SH-SY5Y (cell line): ENCODE results near the gene LAMA3.

ENCODE experiments used
- GATA2 ChIP-seq: IDR thresholded peaks from 2 replicates; pipeline ENCODE4 v1.6.1; 2011; ENCODE audit warnings: mild to moderate bottlenecking, low read depth, low read length
- GATA3 ChIP-seq: IDR thresholded peaks from 2 replicates; pipeline ENCODE4 v1.6.1; 2011; ENCODE audit warnings: low read depth, mild to moderate bottlenecking, low read length, moderate library complexity

LAMA3 gene

DNA sequence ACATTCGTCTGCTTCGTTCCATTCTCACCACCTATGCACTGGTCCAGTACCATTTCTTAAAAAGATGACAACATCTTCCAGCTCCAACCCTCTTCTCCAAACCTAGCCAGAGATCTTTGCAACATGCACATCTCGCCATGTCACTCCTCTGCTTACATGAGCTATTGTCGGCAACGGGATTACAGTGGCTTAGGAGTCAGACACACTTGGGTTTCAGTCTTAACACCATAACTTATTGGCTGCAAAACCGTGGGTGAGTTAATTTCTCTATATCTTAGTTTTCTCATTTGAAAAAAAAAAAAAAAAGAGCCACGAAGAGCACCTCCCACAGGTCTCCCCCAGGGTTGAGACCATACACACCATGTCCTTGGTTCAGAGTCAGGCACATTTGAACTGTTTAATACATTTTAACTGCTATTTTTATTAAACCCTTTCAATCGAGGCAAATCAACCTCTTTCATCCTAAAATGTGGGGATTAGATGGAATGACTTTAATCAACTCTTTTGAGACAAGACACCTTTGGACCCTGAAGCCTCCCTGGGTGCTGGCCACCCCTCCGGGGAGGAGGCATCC, 27.4 kb upstream of the LAMA3 start:
- TF ChIP-seq GATA3 (no peak), GATA2 (no peak)

DNA sequence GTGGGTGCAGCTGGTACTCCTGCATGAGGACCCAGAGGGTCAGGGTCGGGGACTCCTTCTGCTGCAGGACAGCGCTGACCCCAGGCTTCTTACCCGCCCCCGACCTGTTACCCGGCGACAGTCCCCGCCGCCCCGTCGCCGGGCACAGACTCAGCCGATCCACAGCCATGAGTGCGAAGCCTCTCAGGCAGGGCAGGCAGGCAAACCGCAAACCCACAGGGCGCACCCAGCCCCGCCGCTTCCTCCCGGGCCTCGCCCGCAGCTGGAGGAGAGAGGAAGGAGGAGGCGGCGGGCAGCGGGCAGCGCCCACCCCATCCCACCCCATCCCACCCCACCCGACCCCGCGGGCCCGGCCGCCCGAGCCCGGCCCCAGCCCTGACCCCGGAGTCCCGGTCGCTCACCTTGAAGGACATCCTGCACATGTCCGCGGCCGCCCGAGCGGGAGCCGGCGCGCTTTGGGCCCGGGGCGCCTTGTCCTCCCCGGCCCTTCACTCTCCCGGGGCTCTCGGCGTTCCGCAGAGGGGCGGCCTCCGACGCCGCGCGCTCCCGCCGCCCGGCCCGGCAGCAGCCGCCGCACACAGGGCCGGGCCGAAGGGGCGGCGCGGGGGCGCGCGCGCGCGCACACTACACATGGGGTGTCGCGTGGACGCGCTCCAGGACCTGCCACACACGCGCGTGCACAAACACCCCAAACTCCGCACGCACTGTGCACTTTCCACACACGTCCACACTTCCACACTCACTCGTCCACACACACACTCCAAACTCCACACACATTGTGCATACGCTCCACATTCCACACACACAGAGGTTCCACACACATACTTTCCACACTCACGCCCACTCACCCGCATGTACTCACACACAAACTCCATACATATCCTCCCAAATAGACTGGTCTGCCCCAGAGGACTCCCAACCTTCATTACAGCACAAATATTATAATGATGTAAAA, 26.7 kb upstream of the LAMA3 start, which contains the start of gene ANKRD29:
ANKRD29 (minus strand) TSS at position 603 of the 955 bp plus-strand sequence; CDS start at position 422, 181 bp downstream.
- TF ChIP-seq GATA3 (no peak), GATA2 (no peak)

DNA sequence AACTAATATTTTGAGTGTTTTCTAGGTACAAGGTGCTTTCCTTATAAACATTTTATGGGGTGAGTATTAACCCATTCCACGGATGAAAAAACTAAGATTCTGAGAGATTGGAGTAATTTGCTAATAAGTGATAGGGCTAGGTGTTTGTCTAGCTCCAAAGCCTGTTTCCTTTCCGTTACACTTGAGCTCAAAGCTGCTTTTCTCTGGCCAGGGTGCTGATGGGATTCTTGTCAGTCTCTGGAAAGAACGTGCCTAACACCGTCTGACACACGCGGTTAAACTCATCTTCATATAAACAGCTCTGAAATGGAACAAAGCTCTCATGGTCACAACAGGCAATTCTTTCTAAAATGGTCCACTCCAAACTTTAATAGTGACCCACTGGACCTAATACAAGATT, 24.6 kb upstream of the LAMA3 start:
- TF ChIP-seq GATA3 (no peak), GATA2 (no peak)

DNA sequence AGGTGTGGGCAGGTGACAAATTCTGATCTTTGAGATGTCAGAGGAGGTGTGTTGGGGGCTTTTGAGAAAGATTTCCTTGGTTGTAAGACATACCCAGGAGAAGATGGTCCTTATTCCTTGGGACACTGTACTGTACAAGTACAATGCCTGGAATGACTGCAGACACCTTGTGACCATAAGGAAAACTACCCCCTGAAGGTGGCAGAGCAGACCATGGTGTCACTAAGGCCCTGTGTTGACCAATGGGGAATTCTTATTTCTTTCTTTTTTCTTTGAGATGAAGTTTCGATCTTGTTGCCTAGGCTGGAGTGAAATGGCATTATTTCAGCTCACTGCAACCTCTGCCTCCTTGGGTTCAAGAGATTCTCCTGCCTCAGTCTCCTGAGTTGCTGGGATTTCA, 22.1 kb upstream of the LAMA3 start:
- no peak for TF ChIP-seq GATA3
- TF ChIP-seq GATA2 = no peak

DNA sequence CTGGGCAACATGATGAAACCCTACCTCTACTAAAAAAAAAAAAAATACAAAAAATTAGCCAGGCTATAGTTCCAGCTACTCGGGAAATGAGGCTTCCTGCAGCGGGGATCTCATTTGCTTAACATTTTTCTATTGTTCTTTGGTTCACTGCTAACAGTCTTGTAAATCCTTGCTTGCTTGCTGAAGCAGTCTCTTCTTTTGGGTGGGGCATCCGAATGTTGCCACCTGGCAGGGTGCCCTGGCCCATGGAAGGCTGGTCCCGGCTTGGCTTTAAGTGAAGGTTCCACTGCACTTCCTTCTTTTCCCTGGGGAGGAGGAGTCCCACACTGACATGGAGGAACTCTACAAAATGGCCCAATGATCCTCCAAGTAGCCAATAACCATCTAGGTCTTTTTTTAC, 20.5 kb upstream of the LAMA3 start:
- TF ChIP-seq GATA3 (no peak), GATA2 (no peak)

DNA sequence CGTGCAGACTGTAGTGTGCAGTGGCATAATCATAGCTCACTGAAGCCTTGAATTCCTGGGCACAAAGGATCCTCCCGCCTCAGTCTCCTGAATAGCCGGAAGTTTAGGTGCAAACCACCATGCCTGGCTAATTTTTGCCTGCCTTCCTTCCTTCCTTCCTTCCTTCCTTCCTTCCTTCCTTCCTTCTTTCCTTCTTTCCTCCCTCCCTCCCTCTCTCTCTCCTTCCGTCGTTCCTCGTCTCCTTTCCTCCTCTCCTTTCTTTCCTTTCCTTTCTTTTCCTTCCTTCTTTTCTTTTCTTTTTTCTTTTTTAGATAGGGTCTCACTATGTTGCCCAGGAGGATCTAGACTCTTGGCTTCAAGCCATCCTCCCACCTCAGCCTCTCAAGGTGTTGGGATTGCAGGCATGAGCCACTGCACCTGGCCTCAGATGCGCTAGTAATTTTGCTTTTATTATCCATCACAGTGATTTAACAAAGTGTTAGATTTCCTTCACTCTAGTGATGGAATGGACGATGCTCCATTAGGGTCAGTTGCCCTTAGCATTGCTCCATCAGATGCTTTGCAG, 20.0 kb upstream of the LAMA3 start:
- TF ChIP-seq GATA3 (no peak), GATA2 (no peak)

DNA sequence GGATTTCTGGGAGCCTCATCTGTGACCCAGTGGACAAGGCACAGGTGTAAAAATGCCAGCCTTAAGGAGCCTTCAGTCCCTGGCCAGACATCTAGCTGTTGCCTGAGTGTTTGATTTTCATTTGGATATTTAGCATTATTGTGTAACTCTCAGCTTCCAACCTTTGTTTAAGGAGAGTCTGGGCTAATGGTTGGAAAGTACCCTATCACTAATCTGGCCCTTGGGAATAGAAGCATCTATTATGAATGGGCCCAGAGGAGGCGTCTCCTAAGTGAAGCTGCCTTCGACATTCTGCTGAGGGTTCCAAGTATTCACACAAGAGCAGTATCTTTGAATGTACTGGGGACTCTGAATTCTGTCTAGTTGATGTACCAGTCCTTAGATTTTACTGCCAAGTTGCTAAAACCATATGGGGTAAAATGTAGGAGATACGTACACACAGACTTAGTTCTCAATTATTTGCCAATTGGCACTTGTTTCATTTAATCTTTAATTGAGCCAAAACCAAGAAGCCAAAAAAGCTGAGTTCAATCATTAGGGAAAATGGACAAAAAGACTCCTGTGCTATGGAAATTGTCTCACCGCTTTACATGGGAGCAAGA, 19.3 kb upstream of the LAMA3 start:
- TF ChIP-seq GATA2 (no peak), GATA3 (no peak)

DNA sequence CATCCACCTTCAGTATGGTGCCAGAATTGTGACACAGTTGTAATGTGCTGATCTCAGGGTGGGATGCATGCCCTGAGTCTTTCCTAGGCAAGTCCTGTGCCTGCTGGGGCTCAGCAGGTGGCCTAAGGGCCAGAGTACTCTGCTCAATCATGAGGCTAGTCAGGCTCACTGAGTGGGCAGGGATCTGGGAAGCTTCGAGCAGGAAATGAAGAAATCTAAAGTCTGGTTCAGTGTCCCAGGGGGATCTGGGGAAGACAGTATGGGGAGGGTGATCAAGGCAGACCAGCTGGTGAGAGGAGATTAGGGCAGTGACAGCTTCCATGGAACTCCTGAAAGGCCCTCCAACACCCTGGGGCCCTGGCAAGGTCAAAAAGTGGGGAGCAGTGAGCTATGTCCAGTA, 17.7 kb upstream of the LAMA3 start:
- no peak for TF ChIP-seq GATA3
- TF ChIP-seq GATA2 = no peak

DNA sequence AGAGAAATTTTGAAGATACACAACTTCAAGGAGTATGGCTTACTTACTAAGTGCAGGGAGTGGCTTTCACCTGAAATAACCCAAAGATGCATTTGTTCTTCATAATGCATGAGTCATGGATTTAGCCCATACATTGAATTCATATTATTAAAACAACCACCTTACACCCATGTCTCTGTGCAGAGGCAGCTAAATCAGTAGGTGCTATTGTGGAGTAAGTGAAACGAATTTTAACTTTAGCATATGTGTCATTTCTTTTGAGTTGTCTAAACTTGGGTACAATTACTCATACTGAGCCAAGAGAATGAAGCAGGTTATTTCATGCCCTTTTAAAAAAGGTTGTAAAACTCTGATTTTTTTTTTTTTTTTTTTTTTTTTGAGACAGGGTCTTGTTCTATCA, 15.5 kb upstream of the LAMA3 start:
- TF ChIP-seq GATA2 = no peak
- no peak for TF ChIP-seq GATA3

DNA sequence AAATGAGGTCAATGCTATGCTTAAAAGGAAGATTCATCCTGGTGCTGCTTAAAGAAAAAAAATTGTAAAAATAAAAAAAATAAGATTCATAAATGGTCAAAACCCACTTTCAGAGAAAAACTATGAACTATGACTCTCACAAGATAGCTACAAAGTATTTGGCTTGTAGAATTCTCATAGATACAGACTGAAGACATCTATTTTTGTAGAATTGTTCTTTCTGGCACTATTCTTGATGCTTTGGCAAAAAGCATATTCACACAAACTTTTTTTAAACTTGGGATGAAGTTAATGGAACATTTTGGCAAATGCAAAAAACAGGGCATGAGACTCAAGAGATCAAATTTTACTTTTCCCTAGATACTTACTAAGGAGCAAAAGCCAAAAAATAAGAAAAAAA, 14.0 kb upstream of the LAMA3 start:
- TF ChIP-seq GATA3 (no peak), GATA2 (no peak)

DNA sequence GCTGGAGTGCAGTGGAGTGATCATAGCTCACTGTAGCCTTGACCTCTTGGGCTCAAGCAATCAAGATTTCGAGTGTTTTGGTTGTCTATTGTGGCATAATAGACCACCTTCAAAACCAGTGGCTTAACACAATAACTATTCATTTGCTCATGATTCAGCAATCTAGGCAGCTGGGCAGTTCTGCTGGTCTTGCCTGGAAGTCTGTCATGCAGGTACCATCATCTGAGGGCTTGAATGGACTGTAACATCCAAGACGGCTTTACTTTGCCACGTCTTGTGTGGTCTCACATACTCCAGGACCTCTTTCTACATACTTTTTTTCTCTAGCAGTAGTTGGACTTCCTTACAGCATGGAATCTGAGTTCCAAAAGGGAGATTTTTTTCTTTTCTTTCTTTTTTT, 13.4 kb upstream of the LAMA3 start:
- no peak for TF ChIP-seq GATA2
- no peak for TF ChIP-seq GATA3

DNA sequence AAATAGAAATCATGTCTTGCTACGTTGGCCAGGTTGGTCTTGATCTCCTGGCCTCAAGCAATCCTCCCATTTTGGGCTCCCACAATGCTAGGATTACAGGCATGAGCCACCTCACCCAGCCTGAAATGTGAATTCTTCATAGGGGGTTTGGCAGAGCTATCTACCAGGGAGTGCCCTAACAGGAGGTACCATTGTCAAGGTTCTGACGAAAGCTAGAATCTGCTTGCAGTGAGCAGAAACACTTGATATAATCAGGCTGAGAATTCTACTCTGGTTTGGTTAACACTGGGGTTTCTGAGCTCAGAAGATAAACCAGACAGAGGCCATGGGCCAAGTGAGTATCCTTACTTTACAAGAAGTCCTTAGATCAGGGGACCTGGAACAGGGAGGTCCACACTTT, 7.2 kb upstream of the LAMA3 start:
- TF ChIP-seq GATA2 (no peak), GATA3 (no peak)

DNA sequence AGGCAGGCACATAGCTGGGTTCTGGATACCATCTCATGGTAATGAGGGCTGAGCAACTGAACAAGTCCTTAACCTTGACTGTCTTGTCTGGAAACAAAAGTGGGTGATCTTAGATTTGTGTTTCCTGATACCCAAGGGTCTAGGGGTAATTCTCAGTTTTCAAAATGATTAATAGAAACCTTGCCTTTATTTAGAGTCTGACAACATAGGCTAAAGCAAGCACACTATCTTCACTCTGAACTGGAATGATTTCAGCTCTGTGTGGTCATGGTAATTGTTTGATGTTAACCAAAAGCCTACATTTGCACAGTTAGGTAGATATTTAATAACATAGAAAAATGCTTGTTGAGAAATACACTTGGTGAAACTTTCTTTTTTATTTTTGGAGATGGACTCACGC, 6.8 kb upstream of the LAMA3 start:
- TF ChIP-seq GATA2 = no peak
- no peak for TF ChIP-seq GATA3

DNA sequence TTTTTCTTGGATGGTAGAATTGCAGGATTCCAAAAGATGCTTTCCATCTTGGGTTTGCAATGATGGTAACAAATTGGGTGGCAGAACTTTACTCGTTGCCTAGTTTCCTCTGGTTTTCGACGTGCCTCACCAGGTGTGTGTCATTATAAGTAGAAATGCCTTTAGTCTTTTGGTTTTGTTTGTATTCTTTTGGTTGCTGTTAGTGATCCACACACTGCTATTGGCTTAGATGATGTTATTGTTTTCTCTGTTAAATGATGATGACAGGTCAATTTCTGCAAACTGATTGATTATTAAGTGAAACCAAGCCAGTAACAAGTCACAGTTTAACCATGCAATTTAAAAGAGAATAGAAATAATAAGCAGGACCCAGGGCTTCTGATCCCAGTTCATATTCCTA, 6.1 kb upstream of the LAMA3 start:
- TF ChIP-seq GATA3 = no peak
- no peak for TF ChIP-seq GATA2

DNA sequence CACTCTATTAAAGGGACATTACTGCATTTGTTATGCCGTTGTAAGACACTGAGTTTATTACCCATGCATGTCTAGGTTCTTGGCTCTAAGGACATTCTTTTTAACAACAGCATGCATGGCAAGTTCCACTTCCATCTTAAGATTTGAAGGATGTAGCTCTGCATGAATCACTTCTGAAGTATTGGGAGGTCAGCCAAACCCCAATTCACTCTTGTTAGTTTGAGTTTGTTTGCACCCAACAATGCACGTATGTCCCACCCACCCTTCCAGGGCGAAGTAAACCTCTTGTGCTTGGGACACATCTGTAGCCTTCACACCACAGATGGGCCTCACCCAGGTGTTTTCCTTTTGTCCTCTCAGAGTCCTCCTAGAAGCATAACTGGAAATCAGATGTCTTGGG, 5.6 kb upstream of the LAMA3 start:
- TF ChIP-seq GATA2 (no peak), GATA3 (no peak)
